ENCODE data around the gene ST6GALNAC1. TPM values are rescaled to one million over a fixed set of nuclear protein-coding genes. Genes with fewer than 3 reads are reported as not detected.
A peak's percentile ranks its signal among the peaks of the same experiment; 100 is the strongest.

The ST6GALNAC1 gene
- 17.7 and 29.6 TPM in 2 replicates for total RNA-seq
- polyA plus RNA-seq, result 27.6 and 31.6 TPM in 2 replicates

GRCh38 chr17:76643553-76644148, at the start of gene ST6GALNAC1:
Gene ST6GALNAC1, minus strand, starts transcription at chr17:76643757. Its CDS starts 119 bp downstream, at chr17:76643638.
- peak within 1 kb of the TSS; percentile 66 for H3K4me2 ChIP-seq
- peaks cover 3% of the 10 kb centered on the region for H3K9me3 ChIP-seq (ENCODE audit: low read depth)
- no peak within 1 kb of the TSS for H3K4me3 ChIP-seq
- peak; percentile 64 for DNase-seq (ENCODE audit: low spot score)
- H3K36me3 ChIP-seq (replicated peaks; ENCODE audit: insufficient read depth, low read depth), result no peaks in the 10 kb centered on the region
- TF ChIP-seq EZH2phosphoT487 (IDR thresholded peaks at IDR 0.05; ENCODE audit: low read depth, severe bottlenecking, unreplicated experiment) (no peak), CTCF (IDR thresholded peaks at IDR 0.05; ENCODE audit: poor library complexity) (no peak), EZH2 (IDR thresholded peaks at IDR 0.05; ENCODE audit: borderline replicate concordance) (no peak)
- H3K9me2 ChIP-seq (replicated peaks; ENCODE audit: insufficient read depth), result no peaks in the 10 kb centered on the region
- H3K27me3 ChIP-seq, result no peaks in the 10 kb centered on the region
- peak within 1 kb of the TSS; percentile 91 for H3K27ac ChIP-seq
- no peak within 1 kb of the TSS for H2AFZ ChIP-seq
- peaks cover 32% of the 10 kb centered on the region for H3K4me1 ChIP-seq (ENCODE audit: insufficient read depth)
- H3K79me2 ChIP-seq, result peaks cover under 1% of the 10 kb centered on the region
- no peaks in the 10 kb centered on the region for H4K20me1 ChIP-seq (ENCODE audit: insufficient read depth, poor library complexity, severe bottlenecking)
- 67% methylated on average over 7 of the region's 7 CpGs for WGBS (ENCODE audit: low lambda C conversion rate, missing lambda C conversion rate)

GRCh38 chr17:76691379-76692191, 48.0 kb upstream of the ST6GALNAC1 start:
- H3K27ac ChIP-seq, result no peak overlapping the region
- DNase-seq (ENCODE audit: low spot score), result no peak
- peaks cover 27% of the 10 kb centered on the region for H3K4me1 ChIP-seq (ENCODE audit: insufficient read depth)
- WGBS (ENCODE audit: low lambda C conversion rate, missing lambda C conversion rate), result 87% methylated on average over 14 of the region's 14 CpGs
- no peak overlapping the region for H2AFZ ChIP-seq
- no peaks in the 10 kb centered on the region for H3K9me3 ChIP-seq (ENCODE audit: low read depth)
- no peaks in the 10 kb centered on the region for H4K20me1 ChIP-seq (ENCODE audit: insufficient read depth, poor library complexity, severe bottlenecking)
- TF ChIP-seq EZH2 (IDR thresholded peaks at IDR 0.05; ENCODE audit: borderline replicate concordance), result no peak
- no peaks in the 10 kb centered on the region for H3K27me3 ChIP-seq
- no peak overlapping the region for H3K4me2 ChIP-seq
- H3K4me3 ChIP-seq, result no peak overlapping the region
- no peaks in the 10 kb centered on the region for H3K9me2 ChIP-seq (replicated peaks; ENCODE audit: insufficient read depth)
- no peaks in the 10 kb centered on the region for H3K36me3 ChIP-seq (replicated peaks; ENCODE audit: insufficient read depth, low read depth)
- peaks cover 56% of the 10 kb centered on the region for H3K79me2 ChIP-seq

GRCh38 chr17:76690596-76691280, 47.2 kb upstream of the ST6GALNAC1 start:
- Histone ChIP-seq H3K36me3 (replicated peaks; ENCODE audit: insufficient read depth, low read depth) (no peaks in the 10 kb centered on the region), H3K9me3 (ENCODE audit: low read depth) (no peaks in the 10 kb centered on the region), H3K27ac (no peak overlapping the region), H3K79me2 (peaks cover 50% of the 10 kb centered on the region), H3K4me2 (no peak overlapping the region), H3K9me2 (replicated peaks; ENCODE audit: insufficient read depth) (no peaks in the 10 kb centered on the region), H3K4me3 (no peak overlapping the region), H2AFZ (no peak overlapping the region), H3K4me1 (ENCODE audit: insufficient read depth) (peaks cover 27% of the 10 kb centered on the region), H4K20me1 (ENCODE audit: insufficient read depth, poor library complexity, severe bottlenecking) (no peaks in the 10 kb centered on the region), H3K27me3 (no peaks in the 10 kb centered on the region)
- WGBS (ENCODE audit: low lambda C conversion rate, missing lambda C conversion rate), result 95% methylated on average over 13 of the region's 13 CpGs
- DNase-seq (ENCODE audit: low spot score), result no peak
- no peak for TF ChIP-seq CTCF (IDR thresholded peaks at IDR 0.05; ENCODE audit: poor library complexity)
- TF ChIP-seq EZH2phosphoT487 (IDR thresholded peaks at IDR 0.05; ENCODE audit: low read depth, severe bottlenecking, unreplicated experiment), result no peak
- no peak for TF ChIP-seq EZH2 (IDR thresholded peaks at IDR 0.05; ENCODE audit: borderline replicate concordance)
